Activated CD4-positive, alpha-beta T cell treated with anti-CD3 and anti-CD28 coated beads for 36 hours (primary cell): ENCODE results near the gene SIK2. TPM values are rescaled to one million over a fixed set of nuclear protein-coding genes. Genes with fewer than 3 reads are reported as not detected.

Experiments used
- ATAC-seq: fragments of 200-7000 bp; cut with Tn5 transposase; one replicate; pipeline ENCODE4 v1.10.0; 2021; ENCODE audit warnings: mild to moderate bottlenecking, moderate library complexity
- CTCF ChIA-PET: fragments of 350-600 bp; sonication (Branson Sonifier 250); formaldehyde crosslinking; loops from one replicate; lab custom pipeline; 2021; ENCODE audit warnings: antibody characterized with exemption; lab: Charles Lee
- POLR2A ChIA-PET: fragments of 350-600 bp; sonication (Branson Sonifier 250); formaldehyde crosslinking; loops from one replicate; lab custom pipeline; 2021; ENCODE audit warnings: antibody characterized with exemption, inconsistent platforms; lab: Charles Lee
- DNase-seq: peaks from one replicate; pipeline ENCODE4 v3.0.0-alpha.2; 2020
- H3K27ac Mint-ChIP-seq: one replicate; pipeline ENCODE4 v1.8.0; 2021; ENCODE audit warnings: mixed read lengths
- H3K27me3 Mint-ChIP-seq: one replicate; pipeline ENCODE4 v1.8.0; 2021; ENCODE audit warnings: mixed read lengths
- H3K36me3 Mint-ChIP-seq: one replicate; pipeline ENCODE4 v1.8.0; 2021; ENCODE audit warnings: low read depth, mixed read lengths
- H3K4me1 Mint-ChIP-seq: one replicate; pipeline ENCODE4 v1.8.0; 2021; ENCODE audit warnings: mixed read lengths
- H3K4me3 Mint-ChIP-seq: one replicate; pipeline ENCODE4 v1.8.0; 2021; ENCODE audit warnings: mild to moderate bottlenecking, moderate library complexity, mixed read lengths
- H3K9me3 Mint-ChIP-seq: one replicate; pipeline ENCODE4 v1.8.0; 2021; ENCODE audit warnings: low read depth, mixed read lengths
- intact Hi-C, 2 experiments: fragments of 100-400 bp; cut with DNase I in 1 of 2; cut with micrococcal nuclease in 1 of 2; formaldehyde crosslinking; loops; one replicate each; pipeline versions ENCODE4 v1.14.2 to v1.15.1; 2022 to 2024; cut with DNase I, micrococcal nuclease
- total RNA-seq, 2 experiments: library from RNA; stranded (reverse); gene quantifications; one replicate each; pipeline ENCODE4 v1.2.3, GENCODE V29; 2021

SIK2 gene
- 10 to 100 TPM in 1 of 2 experiments, 1 to 10 TPM in 1; 6.0 to 10.9 TPM for total RNA-seq

GRCh38 chr11:111601979-111602864 is at the start of gene SIK2:
Gene SIK2 (plus strand): TSS chr11:111602449. CDS start chr11:111602564, 115 bp downstream.
- Mint-ChIP-seq H3K4me3 (peak within 1 kb of the TSS; percentile 83), H3K4me1 (peaks cover 31% of the 10 kb centered on the region), H3K36me3 (no peaks in the 10 kb centered on the region), H3K27ac (peak within 1 kb of the TSS; percentile 91), H3K9me3 (no peaks in the 10 kb centered on the region), H3K27me3 (peaks cover 2% of the 10 kb centered on the region)
- intact Hi-C loops: loop anchor here (1.0 to 10.0 kb wide), 15 partner anchors 37 to 1713 kb away; partner anchors contain the start of genes PPP2R1B (in 2 of the 2), SDHD (in 2 of the 2), TIMM8B (in 2 of the 2) and ALG9 (in 1 of the 2)
- ChIA-PET CTCF (interaction anchor here (0.6 to 2.7 kb wide), 5 partner anchors 30 to 209 kb away, joined by 3 to 17 read pairs (median 5); partner anchors contain the start of gene PPP2R1B), POLR2A (interaction anchor here (0.6 to 1.2 kb wide), 2 partner anchors 160 to 164 kb away, joined by 5 read pairs; partner anchors contain the start of gene PPP2R1B)
- ATAC-seq (peak; percentile 87), DNase-seq (peak; percentile 94)

GRCh38 chr11:111554532-111554931 is 47.7 kb upstream of the SIK2 start:
- no peaks in the 10 kb centered on the region for H3K4me1 Mint-ChIP-seq
- intact Hi-C loops: no loop called here
- no peak overlapping the region for H3K4me3 Mint-ChIP-seq
- DNase-seq (no peak), ATAC-seq (no peak)
- peaks cover 1% of the 10 kb centered on the region for H3K9me3 Mint-ChIP-seq
- no peak overlapping the region for H3K27ac Mint-ChIP-seq
- H3K27me3 Mint-ChIP-seq: peaks cover 9% of the 10 kb centered on the region
- ChIA-PET POLR2A (no interaction called here), CTCF (interaction anchor here (0.7 to 1.4 kb wide), 2 partner anchors 17 to 99 kb away, joined by 3 read pairs; no protein-coding TSS in a partner anchor)
- peaks cover 12% of the 10 kb centered on the region for H3K36me3 Mint-ChIP-seq

- ATAC-seq (no peak), DNase-seq (no peak)
- no peak overlapping the region for H3K4me3 Mint-ChIP-seq
- CTCF ChIA-PET: interaction anchor here (0.7 to 1.4 kb wide), 2 partner anchors 18 to 100 kb away, joined by 3 read pairs; no protein-coding TSS in a partner anchor
- no peaks in the 10 kb centered on the region for H3K4me1 Mint-ChIP-seq
- POLR2A ChIA-PET: no interaction called here
- H3K9me3 Mint-ChIP-seq: peaks cover 1% of the 10 kb centered on the region
- peaks cover 12% of the 10 kb centered on the region for H3K36me3 Mint-ChIP-seq
- peaks cover 6% of the 10 kb centered on the region for H3K27me3 Mint-ChIP-seq
- intact Hi-C loops: no loop called here
- H3K27ac Mint-ChIP-seq: no peak overlapping the region
Measured at GRCh38 chr11:111555255-111555654, 47.0 kb upstream of the SIK2 start.

- no peaks in the 10 kb centered on the region for H3K4me1 Mint-ChIP-seq
- peaks cover under 1% of the 10 kb centered on the region for H3K27me3 Mint-ChIP-seq
- intact Hi-C loops: no loop called here
- peaks cover 12% of the 10 kb centered on the region for H3K36me3 Mint-ChIP-seq
- DNase-seq (no peak), ATAC-seq (no peak)
- ChIA-PET CTCF (no interaction called here), POLR2A (no interaction called here)
- H3K4me3 Mint-ChIP-seq: no peak overlapping the region
- no peak overlapping the region for H3K27ac Mint-ChIP-seq
- peaks cover 1% of the 10 kb centered on the region for H3K9me3 Mint-ChIP-seq
Measured at GRCh38 chr11:111557425-111558111, 44.7 kb upstream of the SIK2 start.

- ATAC-seq: no peak
- H3K9me3 Mint-ChIP-seq: peaks cover 1% of the 10 kb centered on the region
- no peaks in the 10 kb centered on the region for H3K27me3 Mint-ChIP-seq
- H3K36me3 Mint-ChIP-seq: peaks cover 12% of the 10 kb centered on the region
- DNase-seq: no peak
- ChIA-PET POLR2A (interaction anchor here (0.6 kb wide), 1 partner anchor 277 kb away, joined by 3 read pairs; no protein-coding TSS in a partner anchor), CTCF (interaction anchor here (0.7 to 3.3 kb wide), 5 partner anchors 13 to 282 kb away, joined by 3 to 13 read pairs (median 4); no protein-coding TSS in a partner anchor)
- H3K4me3 Mint-ChIP-seq: no peak overlapping the region
- H3K4me1 Mint-ChIP-seq: no peaks in the 10 kb centered on the region
- intact Hi-C loops: no loop called here
- H3K27ac Mint-ChIP-seq: no peak overlapping the region
Measured at GRCh38 chr11:111559800-111560464, 42.3 kb upstream of the SIK2 start.

- Mint-ChIP-seq H3K9me3 (peaks cover 1% of the 10 kb centered on the region), H3K27ac (no peak overlapping the region), H3K4me1 (no peaks in the 10 kb centered on the region), H3K27me3 (no peaks in the 10 kb centered on the region), H3K36me3 (peaks cover 9% of the 10 kb centered on the region), H3K4me3 (no peak overlapping the region)
- DNase-seq (no peak), ATAC-seq (no peak)
- intact Hi-C loops: no loop called here
- CTCF ChIA-PET: interaction anchor here (0.5 to 3.3 kb wide), 8 partner anchors 10 to 281 kb away, joined by 3 to 13 read pairs (median 4); no protein-coding TSS in a partner anchor
- POLR2A ChIA-PET: no interaction called here
Measured at GRCh38 chr11:111560800-111561199, 41.4 kb upstream of the SIK2 start.

- no peak overlapping the region for H3K27ac Mint-ChIP-seq
- peaks cover 5% of the 10 kb centered on the region for H3K36me3 Mint-ChIP-seq
- ATAC-seq (no peak), DNase-seq (no peak)
- intact Hi-C loops: no loop called here
- H3K4me1 Mint-ChIP-seq: no peaks in the 10 kb centered on the region
- H3K4me3 Mint-ChIP-seq: no peak overlapping the region
- CTCF ChIA-PET: interaction anchor here (0.5 to 3.3 kb wide), 7 partner anchors 10 to 310 kb away, joined by 3 to 13 read pairs (median 4); partner anchors contain the start of gene ALG9
- H3K9me3 Mint-ChIP-seq: peaks cover 1% of the 10 kb centered on the region
- POLR2A ChIA-PET: no interaction called here
- no peaks in the 10 kb centered on the region for H3K27me3 Mint-ChIP-seq
Measured at GRCh38 chr11:111561306-111561705, 40.9 kb upstream of the SIK2 start.

GRCh38 chr11:111561791-111562325 is 40.4 kb upstream of the SIK2 start:
- H3K27ac Mint-ChIP-seq: no peak overlapping the region
- H3K4me1 Mint-ChIP-seq: no peaks in the 10 kb centered on the region
- no peaks in the 10 kb centered on the region for H3K27me3 Mint-ChIP-seq
- intact Hi-C loops: no loop called here
- ATAC-seq (no peak), DNase-seq (no peak)
- CTCF ChIA-PET: interaction anchor here (0.6 to 3.3 kb wide), 10 partner anchors 10 to 309 kb away, joined by 3 to 13 read pairs (median 4); partner anchors contain the start of gene ALG9
- H3K36me3 Mint-ChIP-seq: peaks cover 3% of the 10 kb centered on the region
- POLR2A ChIA-PET: no interaction called here
- peaks cover under 1% of the 10 kb centered on the region for H3K9me3 Mint-ChIP-seq
- H3K4me3 Mint-ChIP-seq: no peak overlapping the region

GRCh38 chr11:111562692-111563389 is 39.4 kb upstream of the SIK2 start:
- POLR2A ChIA-PET: no interaction called here

More at GRCh38 chr11:111562692-111563389, 39.4 kb upstream of the SIK2 start:
- Mint-ChIP-seq H3K36me3 (no peaks in the 10 kb centered on the region), H3K27ac (no peak overlapping the region), H3K4me3 (no peak overlapping the region), H3K9me3 (no peaks in the 10 kb centered on the region), H3K4me1 (no peaks in the 10 kb centered on the region), H3K27me3 (no peaks in the 10 kb centered on the region)
- intact Hi-C loops: no loop called here
- CTCF ChIA-PET: interaction anchor here (0.6 to 3.1 kb wide), 9 partner anchors 9 to 279 kb away, joined by 3 to 13 read pairs (median 5); no protein-coding TSS in a partner anchor
- no peak for ATAC-seq
- no peak for DNase-seq
